Vagina (tissue), 2 donors: ENCODE measurements around the gene MOB1A. TPM values are rescaled to one million over a fixed set of nuclear protein-coding genes. Genes with fewer than 3 reads are reported as not detected.

Experiments
- DNase-seq, 2 donors: peaks; one replicate each; pipeline ENCODE4 v3.0.0-alpha.2; 2017; ENCODE audit errors: extremely low spot score in 2 of 2
- H3K27ac ChIP-seq: fragments of 200-600 bp; sonication (generic); one replicate; pipeline ENCODE4 v1.5.1; 2019
- H3K27me3 ChIP-seq: fragments of 200-600 bp; sonication (generic); one replicate; pipeline ENCODE4 v1.5.1; 2019
- H3K36me3 ChIP-seq, 2 donors: fragments of 200-600 bp; sonication (generic); one replicate each; pipeline ENCODE4 v1.5.1; 2017 to 2019
- H3K4me1 ChIP-seq: fragments of 200-600 bp; sonication (generic); one replicate; pipeline ENCODE4 v1.5.1; 2019
- H3K4me3 ChIP-seq, 2 donors: fragments of 200-600 bp; sonication (generic); 1 replicate in 1 of 2; 2 replicates in 1 of 2; pipeline ENCODE4 v1.5.1; 2016 to 2019
- H3K9me3 ChIP-seq: fragments of 200-600 bp; sonication (generic); one replicate; pipeline ENCODE4 v1.5.1; 2019
- POLR2A ChIP-seq, 2 donors: fragments of 450-650 bp; IDR thresholded peaks; one replicate each; pipeline ENCODE4 v1.6.1; 2017; ENCODE audit warnings: antibody characterized with exemption in 2 of 2, mild to moderate bottlenecking in 2 of 2, moderate library complexity in 2 of 2
- POLR2AphosphoS5 ChIP-seq, 2 donors: sonication (generic); formaldehyde crosslinking; IDR thresholded peaks; one replicate each; pipeline ENCODE4 v1.9.0; 2017; ENCODE audit warnings: antibody characterized with exemption in 2 of 2, mild to moderate bottlenecking in 2 of 2, low read depth in 1 of 2; ENCODE audit not compliant: insufficient read depth in 1 of 2
- intact Hi-C: fragments of 100-400 bp; cut with DNase I; formaldehyde crosslinking; loops from one replicate; pipeline ENCODE4 v1.15.1; 2023
- total RNA-seq: library from RNA; depleted of rRNA; stranded (reverse); fragments of >200 nt; gene quantifications from one replicate; pipeline ENCODE4 v1.2.3, GENCODE V29; 2016
- TF ChIP-seq, protein P1 (sequence below), 3 experiments: fragments of 450-650 bp in 2 of 3; fragments of 200-600 bp in 1 of 3; sonication (generic) in 1 of 3; IDR thresholded peaks; one replicate each; pipeline ENCODE4 v1.5.1; 2017 to 2019; ENCODE audit warnings: antibody characterized with exemption in 3 of 3, mild to moderate bottlenecking in 2 of 3, moderate library complexity in 2 of 3

MOB1A gene
- total RNA-seq, result 68.5 TPM

DNA sequence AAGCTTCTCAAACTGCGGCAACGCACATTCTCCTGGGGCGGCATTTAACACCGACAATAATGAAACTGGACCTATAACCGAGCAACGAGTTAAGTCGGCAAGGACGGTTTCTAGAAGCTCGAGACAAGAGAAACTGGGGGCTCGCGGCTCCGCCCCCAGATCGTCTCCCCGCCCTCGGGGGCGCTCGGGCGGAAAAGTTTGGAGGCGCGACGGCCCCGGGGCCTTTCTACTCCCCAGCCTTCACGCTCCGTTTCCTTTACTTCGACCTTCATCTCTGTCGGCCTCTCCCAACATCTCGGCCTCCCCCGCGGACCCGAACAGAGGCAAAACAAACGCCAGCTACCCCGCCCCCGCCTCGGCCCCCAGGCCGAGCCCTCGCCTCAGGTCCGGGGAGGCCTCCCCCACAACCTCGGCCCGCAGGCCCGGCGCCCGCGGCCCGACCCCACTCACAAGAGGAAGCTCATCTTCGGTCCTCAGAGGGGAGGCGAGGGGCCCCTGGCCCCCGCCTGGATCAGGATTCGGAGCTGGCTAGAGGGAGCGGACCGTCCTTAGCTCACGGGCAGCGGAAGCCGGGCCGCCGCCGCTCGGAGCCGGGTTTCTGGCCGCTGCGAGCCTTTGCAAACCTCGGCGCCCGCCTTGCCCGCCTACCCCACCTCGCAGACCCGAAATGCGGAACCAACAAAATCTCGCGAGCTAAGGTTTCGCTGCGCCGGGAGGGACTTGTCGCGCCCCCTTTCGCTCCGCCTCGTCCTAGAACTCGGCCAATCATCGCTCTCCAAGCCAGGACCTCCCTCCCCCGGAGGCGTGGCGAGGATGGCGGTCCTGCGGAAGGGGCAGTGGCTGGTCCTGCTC, at the start of gene MOB1A:
Gene MOB1A, minus strand, starts transcription at position 669 of the 852 bp plus-strand sequence. Its CDS starts 205 bp downstream, at position 464.
- peak; percentile 98 for DNase-seq
- Histone ChIP-seq H3K4me3 (peak within 1 kb of the TSS; percentile 82 to 96), H3K27ac (peak within 1 kb of the TSS; percentile 91), H3K27me3 (no peaks in the 10 kb centered on the region), H3K36me3 (no peaks in the 10 kb centered on the region), H3K9me3 (no peaks in the 10 kb centered on the region), H3K4me1 (peaks cover 39% of the 10 kb centered on the region)
- intact Hi-C loops, result no loop called here
- TF ChIP-seq POLR2AphosphoS5 (IDR thresholded peaks at IDR 0.05; ENCODE audit: insufficient read depth in 1 of 2, low read depth in 1 of 2) (peak; percentile 89 to 98), POLR2A (IDR thresholded peaks at IDR 0.05) (peak; percentile 40 to 90)
- TF ChIP-seq, protein P1, sequence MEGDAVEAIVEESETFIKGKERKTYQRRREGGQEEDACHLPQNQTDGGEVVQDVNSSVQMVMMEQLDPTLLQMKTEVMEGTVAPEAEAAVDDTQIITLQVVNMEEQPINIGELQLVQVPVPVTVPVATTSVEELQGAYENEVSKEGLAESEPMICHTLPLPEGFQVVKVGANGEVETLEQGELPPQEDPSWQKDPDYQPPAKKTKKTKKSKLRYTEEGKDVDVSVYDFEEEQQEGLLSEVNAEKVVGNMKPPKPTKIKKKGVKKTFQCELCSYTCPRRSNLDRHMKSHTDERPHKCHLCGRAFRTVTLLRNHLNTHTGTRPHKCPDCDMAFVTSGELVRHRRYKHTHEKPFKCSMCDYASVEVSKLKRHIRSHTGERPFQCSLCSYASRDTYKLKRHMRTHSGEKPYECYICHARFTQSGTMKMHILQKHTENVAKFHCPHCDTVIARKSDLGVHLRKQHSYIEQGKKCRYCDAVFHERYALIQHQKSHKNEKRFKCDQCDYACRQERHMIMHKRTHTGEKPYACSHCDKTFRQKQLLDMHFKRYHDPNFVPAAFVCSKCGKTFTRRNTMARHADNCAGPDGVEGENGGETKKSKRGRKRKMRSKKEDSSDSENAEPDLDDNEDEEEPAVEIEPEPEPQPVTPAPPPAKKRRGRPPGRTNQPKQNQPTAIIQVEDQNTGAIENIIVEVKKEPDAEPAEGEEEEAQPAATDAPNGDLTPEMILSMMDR (IDR thresholded peaks at IDR 0.05), result peak in 1 of 3 experiments; percentile 4

DNA sequence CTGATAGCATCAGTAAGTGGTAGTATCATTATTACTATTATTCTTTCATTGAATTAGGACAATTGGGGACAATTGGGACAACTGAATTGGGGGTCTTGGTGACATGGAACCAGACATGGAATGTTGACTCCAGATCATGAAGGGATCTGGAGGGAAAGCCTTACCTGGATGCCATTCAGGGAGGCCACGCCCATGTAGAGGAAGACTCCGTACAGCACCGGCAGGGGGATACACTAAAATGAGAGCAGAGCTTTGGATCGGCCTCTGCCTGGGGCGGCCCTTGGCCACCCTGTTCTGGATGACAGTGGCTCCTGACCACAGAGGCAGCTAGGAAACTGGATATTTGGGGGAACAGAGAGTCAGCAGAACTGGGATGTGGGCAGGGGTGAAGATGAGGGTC, 49.0 kb upstream of the MOB1A start:
- no peaks in the 10 kb centered on the region for H3K27me3 ChIP-seq
- DNase-seq, result peak in 1 of 2 donors; percentile 20
- H3K36me3 ChIP-seq, result no peaks in the 10 kb centered on the region
- intact Hi-C loops, result no loop called here
- TF ChIP-seq, protein P1 (IDR thresholded peaks at IDR 0.05), result no peak
- TF ChIP-seq POLR2A (IDR thresholded peaks at IDR 0.05) (no peak), POLR2AphosphoS5 (IDR thresholded peaks at IDR 0.05; ENCODE audit: insufficient read depth in 1 of 2, low read depth in 1 of 2) (no peak)
- H3K9me3 ChIP-seq, result no peaks in the 10 kb centered on the region
- no peak overlapping the region for H3K27ac ChIP-seq
- H3K4me1 ChIP-seq, result peaks cover 10% of the 10 kb centered on the region
- H3K4me3 ChIP-seq, result no peak overlapping the region

DNA sequence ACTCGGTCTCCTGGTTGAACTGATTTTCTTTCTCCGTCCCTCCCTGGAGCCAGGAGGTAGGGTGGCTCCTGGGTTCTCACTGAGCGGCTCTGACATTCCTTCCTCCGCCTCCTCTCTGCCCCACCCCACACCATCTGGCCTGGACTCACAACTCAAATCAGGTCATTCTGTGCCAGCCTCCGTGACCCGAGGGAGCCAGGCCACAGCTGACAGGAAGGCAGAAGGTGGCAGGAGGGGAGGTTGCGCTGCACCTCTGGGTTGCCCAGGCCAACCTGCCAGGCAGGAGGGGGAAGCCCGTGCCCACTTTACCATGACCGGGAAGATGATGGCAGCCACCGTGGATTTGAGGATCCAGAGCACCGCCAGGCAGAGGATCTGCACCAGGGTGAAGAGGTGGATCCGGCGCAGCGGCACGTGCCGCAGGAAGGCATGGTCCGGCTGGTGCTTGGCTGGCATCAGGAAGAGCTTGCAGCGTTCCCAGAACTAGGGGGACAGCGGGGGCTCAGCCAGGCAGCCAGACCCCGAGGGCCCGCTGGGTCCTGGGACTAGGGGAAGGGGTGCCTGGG, 48.1 kb upstream of the MOB1A start:
- intact Hi-C loops, result no loop called here
- peaks cover 10% of the 10 kb centered on the region for H3K4me1 ChIP-seq
- no peaks in the 10 kb centered on the region for H3K36me3 ChIP-seq
- H3K27me3 ChIP-seq, result no peaks in the 10 kb centered on the region
- TF ChIP-seq, protein P1 (IDR thresholded peaks at IDR 0.05), result no peak
- TF ChIP-seq POLR2A (IDR thresholded peaks at IDR 0.05) (no peak), POLR2AphosphoS5 (IDR thresholded peaks at IDR 0.05; ENCODE audit: insufficient read depth in 1 of 2, low read depth in 1 of 2) (no peak)
- no peaks in the 10 kb centered on the region for H3K9me3 ChIP-seq
- DNase-seq, result peak in 1 of 2 donors; percentile 32
- no peak overlapping the region for H3K27ac ChIP-seq
- no peak overlapping the region for H3K4me3 ChIP-seq

DNA sequence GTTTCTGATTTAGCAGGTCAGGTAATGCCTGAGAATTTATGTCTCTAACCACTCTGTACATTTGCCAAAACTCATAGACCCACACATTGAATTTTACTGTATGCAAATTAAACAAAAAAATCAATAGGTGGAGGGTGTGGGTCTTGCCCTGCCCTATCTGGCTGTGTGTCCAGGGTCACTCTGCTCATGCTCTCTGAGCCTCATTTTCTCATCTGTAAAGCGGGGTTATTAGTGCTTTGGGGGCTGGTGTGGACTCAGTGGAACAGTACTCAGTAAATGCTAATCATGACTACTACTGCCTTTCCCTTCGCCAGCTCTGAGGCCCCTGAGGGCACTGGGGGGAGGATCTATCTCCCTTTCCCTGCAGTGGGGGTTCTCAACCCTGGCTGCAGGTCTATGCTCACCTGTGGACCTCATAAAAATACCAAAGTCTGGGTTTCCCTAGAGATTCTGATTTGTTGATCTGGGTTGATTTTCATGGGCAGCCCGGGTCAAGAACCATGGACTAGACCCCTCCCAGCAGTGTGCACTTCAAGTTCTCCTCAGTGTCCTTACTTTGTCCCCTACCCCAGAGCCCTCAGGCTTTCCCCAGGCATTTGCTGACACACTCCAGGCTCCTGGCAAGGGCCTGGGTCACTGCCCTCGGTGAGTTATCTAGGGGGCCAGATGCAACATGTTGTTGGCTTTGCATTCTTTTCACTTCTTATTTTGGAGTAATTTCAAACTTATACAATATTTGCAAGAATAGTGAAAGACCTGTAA, 47.2 kb upstream of the MOB1A start:
- TF ChIP-seq POLR2A (IDR thresholded peaks at IDR 0.05) (no peak), POLR2AphosphoS5 (IDR thresholded peaks at IDR 0.05; ENCODE audit: insufficient read depth in 1 of 2, low read depth in 1 of 2) (no peak)
- TF ChIP-seq, protein P1 (IDR thresholded peaks at IDR 0.05), result no peak
- H3K36me3 ChIP-seq, result no peaks in the 10 kb centered on the region
- intact Hi-C loops, result no loop called here
- no peaks in the 10 kb centered on the region for H3K9me3 ChIP-seq
- H3K27me3 ChIP-seq, result no peaks in the 10 kb centered on the region
- no peak overlapping the region for H3K4me3 ChIP-seq
- DNase-seq, result peak in 1 of 2 donors; percentile 56
- peaks cover 10% of the 10 kb centered on the region for H3K4me1 ChIP-seq
- H3K27ac ChIP-seq, result no peak overlapping the region
